ENCODE results near the gene FBXO31. TPM values are rescaled to one million over a fixed set of nuclear protein-coding genes. Genes with fewer than 3 reads are reported as not detected.

The FBXO31 gene
- total RNA-seq, 1 experiment from 2014 or later: 53.9 TPM

DNA sequence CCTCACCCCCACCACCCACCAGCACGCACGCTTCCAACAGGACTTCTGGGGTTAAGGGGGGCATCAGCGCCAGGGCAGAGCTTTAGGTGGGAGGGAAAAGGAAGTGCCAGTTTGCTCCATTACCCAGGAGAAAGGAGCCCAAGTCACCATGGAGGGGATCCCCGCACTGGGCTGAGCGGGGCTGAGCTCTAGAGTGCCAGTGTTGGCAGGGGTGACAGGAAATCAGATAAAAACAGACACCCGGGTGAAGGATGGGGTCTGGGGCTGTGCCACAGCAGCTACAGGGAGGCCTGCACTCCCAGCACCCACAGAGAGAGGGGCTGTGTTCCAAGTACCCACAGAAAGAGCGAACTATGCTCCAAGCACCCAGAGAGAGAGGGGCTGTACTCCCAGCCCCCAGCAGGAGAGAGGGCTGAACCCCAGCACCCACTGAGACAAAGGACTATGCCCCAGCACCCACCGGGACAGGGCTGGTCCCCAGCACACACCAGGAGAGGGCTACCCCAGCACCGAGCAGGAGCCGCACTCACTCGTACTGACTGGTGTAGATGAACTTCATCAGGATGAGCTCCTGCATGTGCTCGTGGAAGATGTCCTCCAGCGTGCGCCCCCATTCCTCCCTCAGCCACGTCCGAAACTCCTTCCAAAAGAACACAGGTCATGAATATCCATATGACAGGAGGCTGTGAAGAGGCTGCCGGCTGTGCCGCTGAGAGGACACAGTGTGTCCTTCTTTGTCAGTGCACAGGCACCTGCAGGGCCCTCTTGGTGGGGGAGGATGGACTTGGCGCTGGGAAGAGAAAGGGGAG lies 47.7 kb downstream of the FBXO31 start:
- BruUV-seq (replicated peaks): no TSS peak
- TF ChIP-seq CTCF (IDR thresholded peaks at IDR 0.05; ENCODE audit: unreplicated experiment): no peak
- DNase-seq (ENCODE audit: unreplicated experiment): no peak
- Mint-ChIP-seq H3K4me3 (ENCODE audit: unreplicated experiment) (no peak overlapping the region), H3K27ac (ENCODE audit: low read depth, unreplicated experiment) (no peak overlapping the region), H3K4me1 (ENCODE audit: insufficient read depth, unreplicated experiment) (no peaks in the 10 kb centered on the region), H3K27me3 (ENCODE audit: insufficient read depth, unreplicated experiment) (no peaks in the 10 kb centered on the region), H3K36me3 (ENCODE audit: insufficient read depth, unreplicated experiment) (peaks cover 63% of the 10 kb centered on the region), H3K9me3 (ENCODE audit: unreplicated experiment) (no peaks in the 10 kb centered on the region)
- ChIA-PET CTCF (interaction anchor here (0.9 kb wide), 1 partner anchor 9 kb away, joined by 5 read pairs; no protein-coding TSS in a partner anchor), POLR2A (no interaction called here)
- intact Hi-C loops (cut with micrococcal nuclease): no loop called here

DNA sequence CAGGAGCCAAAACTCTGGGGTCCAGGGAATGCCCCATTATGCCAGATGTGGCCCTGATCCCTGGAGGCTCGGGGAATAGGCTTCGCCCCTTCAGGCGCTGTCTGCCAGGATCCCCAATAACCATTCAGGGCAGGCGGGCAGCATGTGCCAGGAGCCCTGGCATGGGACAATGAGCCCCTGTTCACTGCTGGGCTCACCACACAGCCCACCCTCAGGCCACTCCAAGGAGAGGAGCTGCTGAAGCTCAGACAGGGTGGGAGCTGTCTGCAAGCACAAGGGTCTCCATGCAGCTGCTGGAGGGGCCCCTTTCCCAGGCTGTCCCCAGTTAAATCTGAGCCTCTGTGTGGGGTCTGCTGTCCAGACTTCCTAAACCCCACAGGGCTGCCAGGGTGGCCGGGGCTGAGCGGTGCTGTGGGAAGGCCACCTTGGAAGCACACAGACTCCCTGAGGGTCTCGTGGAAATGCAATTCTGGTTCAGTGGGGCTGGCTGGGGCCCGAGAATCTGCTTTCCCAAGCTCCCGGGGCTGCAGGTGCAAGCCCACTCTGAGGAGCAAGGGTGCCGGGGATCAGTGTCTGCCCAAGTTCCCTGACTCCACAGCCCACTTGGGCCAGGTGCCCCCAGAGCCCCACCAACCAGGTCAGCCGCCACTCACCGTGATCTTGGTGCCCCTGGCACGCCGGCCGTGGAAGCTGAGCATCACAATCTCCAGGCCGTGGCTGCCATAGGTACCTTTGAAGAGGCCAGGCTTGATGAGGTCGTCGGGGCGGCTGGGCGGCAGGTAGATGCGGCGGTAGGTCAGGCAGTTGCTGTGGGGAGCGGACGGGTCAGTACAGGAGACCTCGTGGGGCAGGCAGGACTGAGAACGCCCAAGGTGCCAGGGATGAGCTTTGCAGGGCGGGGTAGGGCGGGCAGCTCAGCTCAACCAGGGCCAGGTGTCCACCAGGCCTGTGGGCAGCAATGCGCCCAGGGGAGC lies 48.6 kb downstream of the FBXO31 start:
- H3K27ac Mint-ChIP-seq (ENCODE audit: low read depth, unreplicated experiment): no peak overlapping the region
- CTCF ChIA-PET: interaction anchor here (0.6 to 1.6 kb wide), 4 partner anchors 8 to 93 kb away, joined by 3 to 6 read pairs (median 4); no protein-coding TSS in a partner anchor
- intact Hi-C loops (cut with micrococcal nuclease): no loop called here
- no TSS peak for BruUV-seq (replicated peaks)
- peaks cover 60% of the 10 kb centered on the region for H3K36me3 Mint-ChIP-seq (ENCODE audit: insufficient read depth, unreplicated experiment)
- no peaks in the 10 kb centered on the region for H3K27me3 Mint-ChIP-seq (ENCODE audit: insufficient read depth, unreplicated experiment)
- H3K4me1 Mint-ChIP-seq (ENCODE audit: insufficient read depth, unreplicated experiment): no peaks in the 10 kb centered on the region
- no peak for TF ChIP-seq CTCF (IDR thresholded peaks at IDR 0.05; ENCODE audit: unreplicated experiment)
- DNase-seq (ENCODE audit: unreplicated experiment): no peak
- no peaks in the 10 kb centered on the region for H3K9me3 Mint-ChIP-seq (ENCODE audit: unreplicated experiment)
- no peak overlapping the region for H3K4me3 Mint-ChIP-seq (ENCODE audit: unreplicated experiment)
- POLR2A ChIA-PET: interaction anchor here (0.9 kb wide), 1 partner anchor 13 kb away, joined by 3 read pairs; no protein-coding TSS in a partner anchor

GRCh38 chr16:87333581-87334331 lies 49.8 kb downstream of the FBXO31 start:
- Mint-ChIP-seq H3K4me1 (ENCODE audit: insufficient read depth, unreplicated experiment) (no peaks in the 10 kb centered on the region), H3K27ac (ENCODE audit: low read depth, unreplicated experiment) (no peak overlapping the region), H3K27me3 (ENCODE audit: insufficient read depth, unreplicated experiment) (no peaks in the 10 kb centered on the region), H3K4me3 (ENCODE audit: unreplicated experiment) (no peak overlapping the region), H3K36me3 (ENCODE audit: insufficient read depth, unreplicated experiment) (peaks cover 58% of the 10 kb centered on the region), H3K9me3 (ENCODE audit: unreplicated experiment) (no peaks in the 10 kb centered on the region)
- no peak for DNase-seq (ENCODE audit: unreplicated experiment)
- ChIA-PET POLR2A (interaction anchor here (0.6 to 1.1 kb wide), 3 partner anchors 7 to 17 kb away, joined by 3 to 7 read pairs (median 3); partner anchors contain the start of gene C16orf95), CTCF (interaction anchor here (0.6 to 1.6 kb wide), 5 partner anchors 9 to 1230 kb away, joined by 3 to 6 read pairs (median 4); no protein-coding TSS in a partner anchor)
- no TSS peak for BruUV-seq (replicated peaks)
- no peak for TF ChIP-seq CTCF (IDR thresholded peaks at IDR 0.05; ENCODE audit: unreplicated experiment)
- intact Hi-C loops (cut with micrococcal nuclease): no loop called here
